Prostate gland (tissue), 2 donors: ENCODE results near the gene CTNND2.

ENCODE experiments used
- POLR2A ChIP-seq: fragments of 450-650 bp; IDR thresholded peaks from one replicate; pipeline ENCODE4 v1.6.1; 2016; ENCODE audit warnings: antibody characterized with exemption, mild to moderate bottlenecking
- POLR2AphosphoS5 ChIP-seq: sonication (generic); formaldehyde crosslinking; IDR thresholded peaks from one replicate; pipeline ENCODE4 v1.6.1; 2017; ENCODE audit warnings: antibody characterized with exemption
- TF ChIP-seq, protein P1 (sequence below), 4 experiments: fragments of 200-600 bp in 2 of 4; fragments of 450-650 bp in 2 of 4; sonication (generic) in 2 of 4; IDR thresholded peaks; 1 replicate in 3 of 4; 2 replicates in 1 of 4; pipeline ENCODE4 v1.5.1; 2016 to 2019; ENCODE audit warnings: antibody characterized with exemption in 4 of 4, mild to moderate bottlenecking in 2 of 4, moderate library complexity in 2 of 4

- TF ChIP-seq, protein P1, sequence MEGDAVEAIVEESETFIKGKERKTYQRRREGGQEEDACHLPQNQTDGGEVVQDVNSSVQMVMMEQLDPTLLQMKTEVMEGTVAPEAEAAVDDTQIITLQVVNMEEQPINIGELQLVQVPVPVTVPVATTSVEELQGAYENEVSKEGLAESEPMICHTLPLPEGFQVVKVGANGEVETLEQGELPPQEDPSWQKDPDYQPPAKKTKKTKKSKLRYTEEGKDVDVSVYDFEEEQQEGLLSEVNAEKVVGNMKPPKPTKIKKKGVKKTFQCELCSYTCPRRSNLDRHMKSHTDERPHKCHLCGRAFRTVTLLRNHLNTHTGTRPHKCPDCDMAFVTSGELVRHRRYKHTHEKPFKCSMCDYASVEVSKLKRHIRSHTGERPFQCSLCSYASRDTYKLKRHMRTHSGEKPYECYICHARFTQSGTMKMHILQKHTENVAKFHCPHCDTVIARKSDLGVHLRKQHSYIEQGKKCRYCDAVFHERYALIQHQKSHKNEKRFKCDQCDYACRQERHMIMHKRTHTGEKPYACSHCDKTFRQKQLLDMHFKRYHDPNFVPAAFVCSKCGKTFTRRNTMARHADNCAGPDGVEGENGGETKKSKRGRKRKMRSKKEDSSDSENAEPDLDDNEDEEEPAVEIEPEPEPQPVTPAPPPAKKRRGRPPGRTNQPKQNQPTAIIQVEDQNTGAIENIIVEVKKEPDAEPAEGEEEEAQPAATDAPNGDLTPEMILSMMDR (IDR thresholded peaks at IDR 0.05) = no peak
- TF ChIP-seq POLR2A (no peak), POLR2AphosphoS5 (no peak)
Observed at GRCh38 chr5:11013793-11014192, 890.5 kb downstream of the CTNND2 start.
